Common myeloid progenitor, CD34-positive (primary cell): Measurements from ENCODE around the gene ADCY5.

Source experiments
- CTCF ChIA-PET: fragments of 350-600 bp; sonication (Branson Sonifier 250); formaldehyde crosslinking; loops from one replicate; lab custom pipeline; 2021; ENCODE audit warnings: antibody characterized with exemption; lab: Charles Lee
- POLR2A ChIA-PET: fragments of 350-600 bp; sonication (Branson Sonifier 250); formaldehyde crosslinking; loops from one replicate; lab custom pipeline; 2021; ENCODE audit warnings: antibody characterized with exemption; lab: Charles Lee
- DNase-seq, 3 donors: peaks; one replicate each; pipeline versions ENCODE4 v3.0.0 to v3.0.0-alpha.2; 2013
- H3K27ac ChIP-seq, 2 experiments: 1 replicate in 1 of 2; 2 replicates in 1 of 2; pipeline ENCODE4 v1.7.0; 2013; ENCODE audit warnings: inconsistent platforms in 2 of 2, low read length in 2 of 2, mild to moderate bottlenecking in 2 of 2, low read depth in 1 of 2, moderate library complexity in 1 of 2; ENCODE audit not compliant: severe bottlenecking in 2 of 2, insufficient read depth in 1 of 2, poor library complexity in 1 of 2
- H3K27me3 ChIP-seq, 5 experiments: replicated peaks in 2 of 5; 1 replicate in 3 of 5; 2 replicates in 2 of 5; pipeline versions ENCODE4 v1.6.1 to v1.7.0; 2013; ENCODE audit warnings: low read length in 4 of 5, mild to moderate bottlenecking in 2 of 5, moderate library complexity in 2 of 5, inconsistent platforms in 1 of 5; ENCODE audit not compliant: insufficient read depth in 5 of 5, control insufficient read depth in 4 of 5
- H3K36me3 ChIP-seq, 4 experiments: 1 replicate in 2 of 4; 2 replicates in 2 of 4; pipeline versions ENCODE4 v1.6.1 to v1.7.0; 2013; ENCODE audit warnings: low read length in 3 of 4, control low read depth in 1 of 4, mild to moderate bottlenecking in 1 of 4; ENCODE audit not compliant: control insufficient read depth in 4 of 4, insufficient read depth in 4 of 4
- H3K4me1 ChIP-seq, 4 experiments: 1 replicate in 3 of 4; 2 replicates in 1 of 4; pipeline versions ENCODE4 v1.6.1 to v1.7.1; 2013; ENCODE audit warnings: low read length in 3 of 4, mild to moderate bottlenecking in 3 of 4, control low read depth in 1 of 4, inconsistent platforms in 1 of 4, moderate library complexity in 1 of 4; ENCODE audit not compliant: control insufficient read depth in 4 of 4, insufficient read depth in 4 of 4; ENCODE audit errors: control extremely low read depth in 1 of 4
- H3K4me3 ChIP-seq, 7 experiments: 1 replicate in 4 of 7; 2 replicates in 3 of 7; pipeline versions ENCODE4 v1.5.1 to v1.7.0; 2013; ENCODE audit warnings: mild to moderate bottlenecking in 7 of 7, low read length in 6 of 7, moderate library complexity in 6 of 7, inconsistent platforms in 2 of 7, low read depth in 2 of 7, control low read depth in 1 of 7; ENCODE audit not compliant: insufficient read depth in 4 of 7, control insufficient read depth in 1 of 7; ENCODE audit errors: extremely low read depth in 1 of 7
- H3K9me3 ChIP-seq, 5 experiments: 1 replicate in 4 of 5; 2 replicates in 1 of 5; pipeline versions ENCODE4 v1.6.1 to v1.7.1; 2013; ENCODE audit warnings: low read length in 4 of 5, mild to moderate bottlenecking in 2 of 5, inconsistent platforms in 1 of 5, low read depth in 1 of 5, moderate library complexity in 1 of 5; ENCODE audit not compliant: control insufficient read depth in 4 of 5, insufficient read depth in 2 of 5; ENCODE audit errors: control extremely low read depth in 1 of 5
- WGBS: methylation state at CpG from one replicate; pipeline ENCODE4 v1.1.5; 2013; ENCODE audit not compliant: insufficient coverage; 5-methylcytosine and 5-hydroxymethylcytosine counted together

Gene ADCY5

DNA sequence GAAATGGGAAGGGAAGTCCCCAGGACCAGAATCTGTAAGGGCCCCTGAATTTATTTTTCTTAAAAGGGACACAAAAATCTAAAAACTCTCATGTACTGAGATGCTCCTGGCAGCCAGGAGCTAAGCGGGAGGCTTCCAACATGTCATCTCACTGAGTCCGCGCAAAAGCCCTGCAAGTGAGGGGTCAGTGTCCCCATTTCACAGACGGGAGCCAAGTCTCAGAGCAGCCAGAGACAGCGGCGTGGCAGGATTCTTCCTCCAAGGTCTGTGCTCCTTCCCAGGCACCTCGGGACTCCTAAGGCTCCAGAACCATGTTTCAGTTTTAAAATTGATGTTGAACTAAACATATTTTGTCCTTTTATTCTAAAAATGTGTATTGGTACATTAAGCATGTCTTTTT, 114.8 kb downstream of the ADCY5 start:
- no peak overlapping the region for H3K27ac ChIP-seq
- H3K9me3 ChIP-seq, result no peaks in the 10 kb centered on the region
- H3K4me1 ChIP-seq, result peaks cover 0 to 8% (median 5%) of the 10 kb centered on the region in 4 experiments
- H3K36me3 ChIP-seq, result no peaks in the 10 kb centered on the region
- ChIA-PET CTCF (interaction anchor here (1.0 to 4.3 kb wide), 2 partner anchors 156 to 225 kb away, joined by 3 to 19 read pairs; no protein-coding TSS in a partner anchor), POLR2A (no interaction called here)
- no peak for DNase-seq
- no peak overlapping the region for H3K4me3 ChIP-seq
- H3K27me3 ChIP-seq, result no peaks in the 10 kb centered on the region
- WGBS, result 100% methylated on average over 6 of the region's 7 CpGs

DNA sequence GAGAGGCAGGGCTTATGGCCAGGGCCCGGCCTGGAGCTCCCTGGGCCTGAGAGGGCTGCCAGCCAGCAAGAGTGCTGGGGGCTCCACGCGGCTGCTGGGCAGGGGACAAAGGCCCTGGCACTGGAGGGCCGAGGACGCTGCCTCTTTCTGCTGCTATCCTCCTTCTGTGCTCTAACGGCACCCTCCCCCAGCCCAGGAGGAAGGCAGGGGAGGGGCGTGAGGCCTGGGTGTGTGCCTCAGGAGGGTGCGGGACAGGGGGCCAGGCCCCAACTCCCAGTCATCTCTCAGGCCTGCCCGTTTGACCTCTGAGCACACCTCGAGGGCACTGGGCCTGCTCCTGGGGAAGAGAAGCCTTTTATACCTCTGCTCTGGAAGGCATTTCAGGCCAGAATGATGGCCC, 115.5 kb downstream of the ADCY5 start:
- no peaks in the 10 kb centered on the region for H3K36me3 ChIP-seq
- H3K27ac ChIP-seq, result no peak overlapping the region
- CTCF ChIA-PET, result interaction anchor here (1.0 to 4.3 kb wide), 2 partner anchors 156 to 225 kb away, joined by 3 to 19 read pairs; no protein-coding TSS in a partner anchor
- 100% methylated on average over 7 of the region's 10 CpGs for WGBS
- no peak overlapping the region for H3K4me3 ChIP-seq
- H3K27me3 ChIP-seq, result peaks cover 0 to 3% (median 0%) of the 10 kb centered on the region in 5 experiments
- POLR2A ChIA-PET, result no interaction called here
- DNase-seq, result no peak
- H3K9me3 ChIP-seq, result no peaks in the 10 kb centered on the region
- H3K4me1 ChIP-seq, result peaks cover 0 to 8% (median 5%) of the 10 kb centered on the region in 4 experiments

DNA sequence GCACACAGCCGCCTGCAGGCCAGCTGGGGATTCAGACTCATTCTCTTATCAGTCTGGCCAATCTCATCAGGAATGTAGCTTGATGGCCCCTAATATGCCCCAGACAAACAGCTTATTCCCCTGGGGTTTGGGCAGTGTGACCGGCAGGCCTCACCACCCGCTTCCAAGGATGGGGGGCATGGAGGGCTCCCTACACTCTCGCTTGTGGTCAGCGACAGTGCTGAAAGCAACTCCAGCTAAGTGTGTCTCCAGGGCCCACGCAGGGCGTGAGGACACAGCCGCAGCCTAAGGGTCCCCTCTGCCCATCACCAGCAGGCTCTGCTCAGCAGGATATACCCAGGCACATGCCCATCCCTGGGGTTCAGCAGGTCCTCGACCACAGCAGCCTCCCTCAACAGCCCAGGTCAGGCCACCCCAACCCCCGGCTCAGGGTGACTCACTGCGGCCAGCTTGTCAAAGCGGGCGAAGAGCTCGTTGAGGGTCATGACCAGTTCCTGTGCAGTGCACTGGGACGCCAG, 116.7 kb downstream of the ADCY5 start:
- Histone ChIP-seq H3K27me3 (peaks cover 0 to 9% (median 3%) of the 10 kb centered on the region in 5 experiments), H3K4me3 (no peak overlapping the region), H3K27ac (no peak overlapping the region), H3K9me3 (no peaks in the 10 kb centered on the region), H3K36me3 (no peaks in the 10 kb centered on the region), H3K4me1 (peaks cover 0 to 8% (median 5%) of the 10 kb centered on the region in 4 experiments)
- 94% methylated on average over 15 of the region's 15 CpGs for WGBS
- ChIA-PET CTCF (interaction anchor here (0.8 to 4.3 kb wide), 6 partner anchors 8 to 228 kb away, joined by 3 to 19 read pairs (median 4); no protein-coding TSS in a partner anchor), POLR2A (no interaction called here)
- no peak for DNase-seq

DNA sequence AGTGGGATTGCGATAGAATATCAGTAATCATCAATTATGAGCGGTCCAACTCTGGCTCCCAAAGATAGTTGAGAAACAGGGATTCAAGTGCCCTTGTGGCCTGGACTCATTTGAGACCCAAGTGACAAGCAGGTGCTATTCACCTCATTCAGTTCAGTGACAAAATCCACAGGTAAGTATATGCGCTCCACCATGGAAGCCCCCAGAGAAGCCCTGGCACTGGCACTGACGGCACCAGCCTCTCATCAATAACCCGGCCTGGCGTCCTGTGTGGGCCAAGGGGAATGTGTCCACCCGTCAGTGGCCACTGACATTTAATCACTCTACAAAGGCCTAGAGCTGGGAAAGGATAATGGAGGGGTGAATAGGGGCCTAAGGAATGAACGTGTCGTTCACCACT, 117.2 kb downstream of the ADCY5 start:
- peaks cover 0 to 9% (median 3%) of the 10 kb centered on the region in 5 experiments for H3K27me3 ChIP-seq
- no peak for DNase-seq
- 92% methylated on average over 8 of the region's 9 CpGs for WGBS
- H3K4me1 ChIP-seq, result peaks cover 0 to 8% (median 5%) of the 10 kb centered on the region in 4 experiments
- H3K27ac ChIP-seq, result no peak overlapping the region
- H3K9me3 ChIP-seq, result no peaks in the 10 kb centered on the region
- POLR2A ChIA-PET, result no interaction called here
- H3K4me3 ChIP-seq, result no peak overlapping the region
- H3K36me3 ChIP-seq, result no peaks in the 10 kb centered on the region
- CTCF ChIA-PET, result interaction anchor here (0.8 to 4.3 kb wide), 7 partner anchors 8 to 228 kb away, joined by 3 to 19 read pairs (median 4); no protein-coding TSS in a partner anchor

DNA sequence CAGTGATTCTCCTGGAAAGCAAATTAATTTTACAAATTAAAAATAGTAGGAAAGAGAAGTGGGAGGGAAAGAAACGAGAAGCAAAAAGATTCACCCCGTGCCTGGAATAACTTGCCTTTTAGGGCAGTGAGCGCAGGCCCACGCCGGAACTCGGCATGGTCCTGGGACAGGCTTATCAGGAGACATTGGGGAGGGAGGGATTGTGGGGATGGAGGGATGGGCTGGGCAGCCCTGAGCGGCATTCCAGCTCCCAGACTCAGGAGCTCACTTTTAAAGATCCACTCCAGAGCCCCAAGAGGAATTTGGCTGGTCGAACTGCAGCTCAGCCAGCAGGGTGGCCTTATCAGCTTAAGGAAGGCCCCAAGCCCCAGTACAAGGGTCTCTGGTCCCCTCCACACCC, 117.9 kb downstream of the ADCY5 start:
- ChIA-PET CTCF (interaction anchor here (0.8 to 4.3 kb wide), 7 partner anchors 9 to 229 kb away, joined by 3 to 19 read pairs (median 4); no protein-coding TSS in a partner anchor), POLR2A (no interaction called here)
- Histone ChIP-seq H3K9me3 (no peaks in the 10 kb centered on the region), H3K4me1 (peaks cover 0 to 8% (median 5%) of the 10 kb centered on the region in 4 experiments), H3K36me3 (no peaks in the 10 kb centered on the region), H3K27ac (no peak overlapping the region), H3K27me3 (peaks cover 0 to 9% (median 3%) of the 10 kb centered on the region in 5 experiments), H3K4me3 (no peak overlapping the region)
- DNase-seq, result no peak
- 98% methylated on average over 7 of the region's 8 CpGs for WGBS

DNA sequence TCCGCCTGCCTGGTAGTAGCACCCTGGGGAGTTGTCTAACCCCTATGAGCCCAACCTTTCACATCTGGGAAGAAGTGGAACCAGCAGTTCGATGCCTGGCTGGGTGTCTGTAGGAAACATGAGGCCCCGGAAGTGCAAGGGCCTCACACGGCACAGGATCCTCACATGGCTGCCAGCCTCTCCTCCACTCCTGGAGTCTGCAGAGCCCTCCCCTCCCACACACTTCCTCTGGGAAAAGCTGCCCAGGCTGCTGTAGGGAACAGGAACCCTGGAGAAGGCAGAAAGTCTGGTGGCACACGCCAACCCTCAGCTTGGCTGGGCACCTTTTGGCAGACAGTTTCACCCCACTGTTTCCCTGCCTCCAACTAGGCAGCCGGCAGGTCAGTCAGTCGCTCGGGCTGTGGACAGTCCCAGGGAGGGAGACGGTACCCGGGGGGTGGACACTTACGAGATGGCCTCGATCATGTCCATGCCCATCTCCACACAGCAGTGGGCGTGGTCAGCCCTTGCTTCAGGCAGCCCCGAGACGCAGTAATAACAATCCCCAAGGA, 118.4 kb downstream of the ADCY5 start:
- peaks cover 0 to 9% (median 3%) of the 10 kb centered on the region in 5 experiments for H3K27me3 ChIP-seq

More for the DNA sequence above, 118.4 kb downstream of the ADCY5 start:
- Histone ChIP-seq H3K4me3 (no peak overlapping the region), H3K27ac (no peak overlapping the region), H3K4me1 (peaks cover 0 to 8% (median 5%) of the 10 kb centered on the region in 4 experiments), H3K9me3 (no peaks in the 10 kb centered on the region), H3K36me3 (no peaks in the 10 kb centered on the region)
- no peak for DNase-seq
- ChIA-PET POLR2A (no interaction called here), CTCF (interaction anchor here (1.2 to 4.3 kb wide), 7 partner anchors 12 to 230 kb away, joined by 3 to 19 read pairs (median 5); no protein-coding TSS in a partner anchor)
- 94% methylated on average over 11 of the region's 15 CpGs for WGBS
